Uterus (tissue), 2 donors: ENCODE measurements around the gene COL23A1.

ENCODE experiments used
- POLR2A ChIP-seq, 2 donors: fragments of 450-650 bp; IDR thresholded peaks; one replicate each; pipeline ENCODE4 v1.6.1; 2016; ENCODE audit warnings: antibody characterized with exemption in 2 of 2, mild to moderate bottlenecking in 1 of 2, moderate library complexity in 1 of 2
- TF ChIP-seq, protein P1 (sequence below), 4 experiments: fragments of 200-600 bp in 2 of 4; fragments of 450-650 bp in 2 of 4; sonication (generic) in 2 of 4; IDR thresholded peaks; one replicate each; pipeline ENCODE4 v1.5.1; 2016 to 2019; ENCODE audit warnings: antibody characterized with exemption in 4 of 4, mild to moderate bottlenecking in 2 of 4, moderate library complexity in 1 of 4

DNA sequence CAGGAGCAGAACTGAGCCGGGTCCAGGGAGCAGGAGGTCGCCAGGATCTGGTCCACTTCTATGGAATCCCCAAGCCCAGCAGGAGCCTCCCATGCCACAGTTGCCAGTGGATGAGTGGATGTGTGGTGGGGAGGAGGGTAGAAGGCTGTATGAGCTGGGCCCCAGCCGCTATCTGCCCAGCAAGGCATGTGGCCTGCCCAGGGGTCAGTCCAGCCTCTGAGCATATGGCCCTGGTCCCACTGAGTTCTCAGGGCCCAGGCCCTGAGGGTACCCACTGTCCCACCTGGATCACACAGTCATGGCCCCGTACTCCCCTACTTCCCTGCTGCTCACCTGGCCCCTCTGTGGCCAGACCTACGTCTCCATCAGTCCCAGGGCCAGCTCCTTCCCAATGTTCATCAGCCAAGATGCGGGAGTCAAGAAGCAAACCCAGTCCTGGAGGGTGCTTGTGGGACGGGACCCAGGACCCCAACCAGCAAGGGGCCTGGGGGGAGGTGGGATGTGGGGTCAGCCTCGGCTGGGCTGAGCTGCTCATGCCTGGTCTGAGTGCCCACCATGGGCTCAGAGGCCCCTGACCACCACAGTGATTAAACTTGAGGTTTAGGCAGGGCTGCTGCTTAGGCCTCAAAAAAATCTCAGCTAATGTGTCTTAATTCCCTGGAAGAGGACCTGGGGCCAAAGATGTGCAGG is 152.7 kb downstream of the COL23A1 start:
- TF ChIP-seq, protein P1, sequence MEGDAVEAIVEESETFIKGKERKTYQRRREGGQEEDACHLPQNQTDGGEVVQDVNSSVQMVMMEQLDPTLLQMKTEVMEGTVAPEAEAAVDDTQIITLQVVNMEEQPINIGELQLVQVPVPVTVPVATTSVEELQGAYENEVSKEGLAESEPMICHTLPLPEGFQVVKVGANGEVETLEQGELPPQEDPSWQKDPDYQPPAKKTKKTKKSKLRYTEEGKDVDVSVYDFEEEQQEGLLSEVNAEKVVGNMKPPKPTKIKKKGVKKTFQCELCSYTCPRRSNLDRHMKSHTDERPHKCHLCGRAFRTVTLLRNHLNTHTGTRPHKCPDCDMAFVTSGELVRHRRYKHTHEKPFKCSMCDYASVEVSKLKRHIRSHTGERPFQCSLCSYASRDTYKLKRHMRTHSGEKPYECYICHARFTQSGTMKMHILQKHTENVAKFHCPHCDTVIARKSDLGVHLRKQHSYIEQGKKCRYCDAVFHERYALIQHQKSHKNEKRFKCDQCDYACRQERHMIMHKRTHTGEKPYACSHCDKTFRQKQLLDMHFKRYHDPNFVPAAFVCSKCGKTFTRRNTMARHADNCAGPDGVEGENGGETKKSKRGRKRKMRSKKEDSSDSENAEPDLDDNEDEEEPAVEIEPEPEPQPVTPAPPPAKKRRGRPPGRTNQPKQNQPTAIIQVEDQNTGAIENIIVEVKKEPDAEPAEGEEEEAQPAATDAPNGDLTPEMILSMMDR (IDR thresholded peaks at IDR 0.05), result no peak
- TF ChIP-seq POLR2A (IDR thresholded peaks at IDR 0.05), result no peak
